Measurements from ENCODE around the gene SH3GLB1.
A peak's percentile ranks its signal among the peaks of the same experiment; 100 is the strongest.

The SH3GLB1 gene

DNA sequence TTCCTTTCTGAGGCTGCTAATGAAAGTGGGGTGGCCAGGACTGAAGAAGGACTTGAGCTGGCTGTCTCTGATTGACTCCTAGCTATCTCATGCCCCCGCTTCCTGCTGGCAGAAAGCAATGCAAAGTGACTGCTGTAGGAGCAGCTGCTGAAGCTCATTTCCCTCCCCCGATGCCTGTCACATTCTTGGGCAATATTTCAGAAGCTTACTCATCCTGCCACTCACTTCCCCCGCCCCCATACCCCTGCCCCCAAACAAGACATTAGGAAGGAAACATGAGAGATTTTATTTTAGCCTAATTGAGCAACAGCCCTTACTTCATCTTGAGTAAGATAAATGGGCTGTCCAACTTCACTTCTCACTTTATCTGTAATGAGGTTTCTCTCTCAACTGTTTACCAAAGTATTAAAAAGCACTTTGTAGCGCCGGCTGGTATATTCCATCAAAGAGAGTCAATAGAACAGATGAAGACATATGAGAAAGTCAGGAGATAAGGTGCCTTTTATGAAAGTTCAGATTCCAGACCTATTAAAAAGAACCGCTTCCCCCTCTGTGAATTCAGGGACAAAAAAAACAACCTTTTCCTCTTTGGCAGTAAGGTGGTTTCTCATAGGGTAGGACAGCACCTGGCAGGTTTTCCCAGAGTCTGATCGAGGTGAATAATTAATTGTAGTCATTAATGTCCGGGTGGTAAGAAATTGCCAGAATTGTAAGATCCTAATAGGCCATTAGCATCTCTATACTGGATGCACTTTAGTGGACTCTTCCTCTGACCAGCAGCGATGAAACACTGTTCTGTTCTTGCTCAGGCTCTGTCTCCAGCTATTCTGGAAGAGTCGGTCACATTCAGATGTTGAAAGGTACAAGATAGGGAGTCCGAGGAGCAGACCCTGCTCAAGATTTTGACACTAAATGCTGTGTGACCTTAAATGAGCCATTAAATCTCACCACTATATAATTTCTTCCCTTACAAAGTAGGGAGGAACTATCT, 70.2 kb downstream of the SH3GLB1 start:
- DNase-seq = peak; percentile 57

DNA sequence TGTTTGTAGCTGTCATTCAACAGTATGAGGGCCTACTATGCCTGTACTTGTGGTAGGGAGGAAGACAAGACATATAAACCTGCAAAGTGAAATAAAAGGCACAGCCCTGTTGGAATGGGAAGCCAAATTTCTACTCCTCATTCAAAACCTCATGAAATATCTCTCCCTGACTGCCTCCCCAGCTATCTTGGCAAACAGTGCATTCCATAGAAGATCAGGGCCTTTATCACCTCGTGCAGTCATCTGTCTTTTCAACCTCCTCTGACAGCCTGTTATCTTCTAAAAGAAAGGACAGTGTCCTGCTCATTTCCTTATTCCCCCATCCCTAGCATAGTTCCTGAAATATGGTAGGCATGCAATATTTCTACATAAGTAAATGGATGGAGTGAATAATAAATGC, 71.0 kb downstream of the SH3GLB1 start:
- no peak for DNase-seq

DNA sequence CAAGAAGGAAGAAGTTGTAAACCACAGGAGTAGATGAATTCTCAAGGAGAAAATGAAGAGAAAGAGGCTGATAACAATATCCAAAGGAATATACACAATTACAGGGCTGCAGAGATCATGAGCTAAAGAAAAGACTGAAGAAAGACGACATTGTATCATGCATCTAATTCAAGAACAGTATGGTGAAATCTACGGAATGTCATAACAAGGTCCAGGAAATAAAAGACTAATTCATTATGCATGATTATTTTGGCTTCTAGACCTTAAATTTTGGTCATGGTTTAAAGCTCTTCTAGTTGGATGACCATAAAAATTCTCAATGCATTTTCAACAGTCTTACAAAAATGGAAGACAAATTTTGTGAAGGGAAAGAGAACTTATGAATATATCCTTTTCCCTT, 71.7 kb downstream of the SH3GLB1 start:
- DNase-seq = no peak

DNA sequence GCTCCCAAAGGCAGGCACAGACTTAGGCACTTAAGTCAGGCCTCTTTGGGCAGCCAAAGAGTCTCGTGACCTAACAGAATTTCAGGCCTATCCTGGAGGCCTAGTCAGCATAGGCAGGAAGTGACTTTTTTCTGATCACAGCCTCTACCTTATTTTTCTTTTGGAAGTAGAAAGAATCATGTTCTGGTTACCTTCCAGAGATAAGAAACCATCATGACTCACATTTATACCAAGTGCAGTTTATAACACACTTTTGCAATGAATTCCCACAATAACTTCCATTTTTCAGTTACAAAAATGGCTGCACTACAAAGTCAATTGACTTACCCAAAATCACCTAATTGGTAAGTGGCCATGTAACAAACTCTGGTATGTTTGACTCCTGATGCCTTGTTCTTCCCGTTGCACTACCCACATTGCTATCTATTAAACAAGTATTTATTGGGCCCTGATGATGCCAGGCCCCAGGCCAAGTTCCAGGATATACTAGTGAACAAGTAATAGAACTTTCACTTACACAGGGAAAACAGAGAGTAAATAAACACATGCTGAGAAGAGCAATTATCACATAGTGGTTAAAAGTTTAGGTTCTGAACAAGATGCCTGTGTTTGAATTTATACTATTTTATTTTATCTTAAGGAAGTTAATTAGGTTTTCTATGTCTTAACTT, 74.3 kb downstream of the SH3GLB1 start:
- DNase-seq = peak; percentile 12

DNA sequence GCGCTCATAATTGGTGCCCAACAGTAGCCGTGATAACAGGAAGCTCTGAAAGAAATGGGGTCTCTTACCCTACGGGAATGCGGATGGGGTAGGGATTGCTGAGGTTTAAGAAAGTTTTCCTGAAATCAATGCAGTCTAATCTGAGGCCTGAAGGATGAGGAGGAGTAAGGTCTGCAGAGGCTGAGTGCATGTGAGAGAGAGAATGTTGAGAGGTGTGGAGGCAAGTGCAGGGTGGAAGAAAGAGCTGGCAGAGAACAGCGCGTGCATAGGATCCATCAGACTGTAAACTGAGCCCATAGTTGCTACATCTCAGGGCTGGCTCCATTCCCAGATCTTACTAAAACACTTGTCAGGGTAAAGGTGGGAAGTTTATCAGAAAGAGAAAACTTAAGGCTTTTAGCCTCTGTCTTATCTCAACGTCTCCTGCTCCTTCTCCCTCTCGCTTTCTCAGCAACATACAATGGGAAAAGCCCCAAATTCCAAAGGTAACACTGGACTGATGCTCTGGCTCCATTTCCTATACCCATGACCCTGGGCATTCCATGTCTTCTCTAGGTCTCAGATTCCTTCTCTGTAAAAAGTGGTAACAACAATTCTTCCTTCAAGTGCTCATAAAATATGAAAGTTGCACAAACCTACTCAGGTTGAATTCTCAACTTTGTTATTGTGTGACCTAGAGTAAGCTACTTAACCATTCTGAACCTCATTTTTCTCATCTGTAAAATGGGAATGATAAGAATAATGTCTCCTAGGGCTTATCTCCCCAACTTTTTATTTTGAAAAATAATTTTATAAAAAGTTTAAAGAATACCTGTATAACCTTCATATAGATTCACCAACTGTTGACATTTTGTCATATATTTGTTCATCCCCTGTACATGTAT, 75.2 kb downstream of the SH3GLB1 start:
- DNase-seq = no peak

DNA sequence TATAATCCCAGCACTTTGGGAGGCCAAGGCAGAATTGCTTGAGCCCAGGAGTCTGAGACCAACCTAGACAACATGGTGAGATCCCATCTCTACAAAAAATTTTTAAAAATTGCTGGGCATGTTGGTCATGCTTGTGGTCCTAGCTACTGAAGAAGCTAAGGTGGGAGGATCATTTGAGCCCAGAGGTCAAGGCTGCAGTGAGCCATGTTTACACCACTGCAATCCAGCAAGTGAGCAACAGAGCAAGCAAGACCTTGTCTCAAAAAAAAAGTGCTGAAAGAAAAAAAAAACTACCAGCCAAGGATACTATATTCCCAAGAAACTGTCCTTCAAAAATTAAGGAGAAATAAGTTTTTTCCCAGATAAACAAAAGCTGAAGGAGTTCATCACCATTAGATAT, 78.1 kb downstream of the SH3GLB1 start:
- DNase-seq = no peak

DNA sequence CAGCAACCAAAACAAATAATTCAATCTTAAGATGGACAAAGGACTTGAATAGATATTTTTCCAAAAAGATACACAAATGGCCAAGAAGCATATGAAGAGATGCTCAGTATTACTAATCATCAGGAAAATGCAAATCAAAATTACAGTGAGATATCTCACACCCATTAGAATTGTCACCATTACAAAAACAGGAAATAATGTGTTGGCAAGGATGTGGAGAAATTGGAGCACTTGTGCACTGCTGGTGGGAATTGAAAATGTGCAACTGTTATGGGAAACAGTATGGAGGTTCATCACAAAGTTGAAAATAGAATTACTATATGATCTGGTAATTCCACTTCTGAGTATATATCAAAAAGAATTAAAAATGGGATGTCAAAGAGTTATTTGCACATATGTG, 83.2 kb downstream of the SH3GLB1 start:
- no peak for DNase-seq

DNA sequence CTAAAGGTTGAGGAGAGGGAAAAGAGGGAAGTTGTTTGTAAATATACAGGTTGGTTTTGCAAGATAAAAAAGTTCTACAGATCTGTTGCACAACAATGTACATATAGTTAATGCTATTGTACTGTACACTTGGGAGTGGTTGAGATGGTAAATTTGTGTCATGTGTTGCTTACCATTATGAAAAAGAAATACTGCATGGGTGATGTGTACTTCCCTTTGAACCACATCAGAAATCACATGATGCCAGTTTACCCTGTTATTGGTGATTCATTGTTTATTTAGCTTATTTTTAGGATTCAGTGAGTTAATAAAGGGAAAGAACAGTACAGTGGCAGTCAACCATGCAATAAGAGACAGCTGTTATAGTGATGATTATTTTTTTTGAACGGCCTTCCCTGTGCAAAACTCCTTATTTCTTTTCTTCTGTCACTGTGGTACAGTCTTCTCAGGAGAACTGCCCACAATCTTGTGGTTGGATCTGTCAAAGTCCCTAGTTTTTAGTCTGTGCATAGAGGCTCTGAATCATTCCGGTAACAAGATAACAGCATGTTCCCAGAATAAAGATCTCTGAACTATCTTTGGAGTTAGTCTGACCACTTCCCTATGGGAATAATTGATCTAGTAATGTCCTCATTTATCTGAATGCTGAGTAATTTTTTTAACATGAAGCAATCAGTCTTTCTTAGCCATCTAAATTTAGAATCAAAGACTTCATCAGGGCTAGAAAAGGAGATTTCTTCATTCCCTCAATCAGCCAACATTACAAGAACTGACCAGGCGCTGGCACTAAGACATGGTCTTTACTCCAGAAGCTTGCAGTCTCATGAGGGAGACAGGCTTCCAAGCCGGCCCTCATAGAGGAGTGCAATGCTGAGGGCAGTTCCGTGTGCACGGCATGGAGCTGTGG, 84.2 kb downstream of the SH3GLB1 start:
- DNase-seq = no peak

DNA sequence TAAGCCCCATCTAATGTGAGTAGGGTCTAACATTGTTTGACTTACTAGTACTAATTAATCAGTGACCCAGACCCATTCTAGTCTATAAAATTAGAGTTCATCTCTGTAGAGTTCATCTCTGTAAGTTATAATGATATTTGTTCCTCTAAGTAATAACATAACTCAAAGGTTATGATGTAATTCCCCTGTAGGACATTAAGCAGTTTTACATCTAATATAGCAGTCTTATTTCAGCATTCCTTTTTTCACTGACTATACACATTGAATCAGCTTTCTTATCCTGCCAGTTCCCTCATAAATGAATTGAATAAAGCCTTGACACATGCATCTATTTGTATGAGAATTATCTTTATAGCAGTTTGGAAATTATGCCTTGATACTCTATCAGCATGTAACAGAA, 90.9 kb downstream of the SH3GLB1 start:
- no peak for DNase-seq
